Fibroblast of skin of abdomen (primary cell): ENCODE data around the gene SLC4A8.
"Not testable (repeated sequence)": the region's sequence is repeated elsewhere in the genome, so short reads cannot be mapped to it uniquely, and the experiment has no call there.

ENCODE experiments used
- DNase-seq: peaks from one replicate; pipeline ENCODE4 v3.0.0-alpha.2; 2013

The SLC4A8 gene

GRCh38 chr12:51482929-51483697 is 58.5 kb downstream of the SLC4A8 start:
- peak; percentile 59 for DNase-seq

- no peak for DNase-seq
These were observed 59.5 kb downstream of the SLC4A8 start for GRCh38 chr12:51484119-51484518.

GRCh38 chr12:51488281-51488680 is 63.6 kb downstream of the SLC4A8 start:
- DNase-seq = no peak

GRCh38 chr12:51493281-51493680 is 68.7 kb downstream of the SLC4A8 start:
- DNase-seq = no peak

GRCh38 chr12:51496895-51497294 is 72.3 kb downstream of the SLC4A8 start:
- DNase-seq = no peak

- no peak for DNase-seq
These were observed 80.2 kb downstream of the SLC4A8 start for GRCh38 chr12:51504851-51505250.

- peak; percentile 23 for DNase-seq
These were observed 80.9 kb downstream of the SLC4A8 start for GRCh38 chr12:51505360-51506105.

- no peak for DNase-seq
These were observed 82.5 kb downstream of the SLC4A8 start for GRCh38 chr12:51507178-51507577.

- DNase-seq = no peak
These were observed 83.7 kb downstream of the SLC4A8 start for GRCh38 chr12:51508285-51508684.

- no peak for DNase-seq
These were observed 87.1 kb downstream of the SLC4A8 start for GRCh38 chr12:51511546-51512260.

- no peak for DNase-seq
These were observed 87.8 kb downstream of the SLC4A8 start for GRCh38 chr12:51512438-51512837.

GRCh38 chr12:51515037-51515436 is 90.4 kb downstream of the SLC4A8 start:
- DNase-seq = not testable (repeated sequence)

GRCh38 chr12:51517316-51517715 is 92.7 kb downstream of the SLC4A8 start:
- DNase-seq = no peak

- no peak for DNase-seq
These were observed 93.2 kb downstream of the SLC4A8 start for GRCh38 chr12:51517800-51518199.

- no peak for DNase-seq
These were observed 95.1 kb downstream of the SLC4A8 start for GRCh38 chr12:51519755-51520154.

GRCh38 chr12:51520576-51521325 is 96.1 kb downstream of the SLC4A8 start:
- no peak for DNase-seq

- peak; percentile 21 for DNase-seq
These were observed 97.1 kb downstream of the SLC4A8 start for GRCh38 chr12:51521554-51522276.

- no peak for DNase-seq
These were observed 98.1 kb downstream of the SLC4A8 start for GRCh38 chr12:51522696-51523095.

GRCh38 chr12:51524386-51524901 is 99.8 kb downstream of the SLC4A8 start:
- no peak for DNase-seq

- no peak for DNase-seq
These were observed 100.9 kb downstream of the SLC4A8 start for GRCh38 chr12:51525518-51525917.

- no peak for DNase-seq
These were observed 103.3 kb downstream of the SLC4A8 start for GRCh38 chr12:51527966-51528365.
